ENCODE data around the gene GMCL1. TPM values are rescaled to one million over a fixed set of nuclear protein-coding genes. Genes with fewer than 3 reads are reported as not detected.

GMCL1 gene
- total and polyA plus RNA-seq, 9 of the 15 experiments (the other 6 are each of a cell fraction or from before 2014, with no cell fraction given): 7.0 to 27.3 (median 15.4) TPM

- no peak for TF ChIP-seq CBX1 (IDR thresholded peaks at IDR 0.05; ENCODE audit: low read depth)
- peak; percentile 99 for TF ChIP-seq TCF3 (CRISPR knock-in tag; IDR thresholded peaks at IDR 0.05)
- TF ChIP-seq CCAR2 (IDR thresholded peaks at IDR 0.05; ENCODE audit: low read depth, low read length): no peak
- peak; percentile 96 for TF ChIP-seq CREB3 (tag; conservative IDR thresholded peaks at IDR 0.05; ENCODE audit: low read depth)
- peak; percentile 59 for TF ChIP-seq GABPA (tag; conservative IDR thresholded peaks at IDR 0.05; ENCODE audit: low read depth)
- TF ChIP-seq FOXJ3 (CRISPR knock-in tag; IDR thresholded peaks at IDR 0.05): no peak
- TF ChIP-seq ATF4 (CRISPR knock-in tag; IDR thresholded peaks at IDR 0.05): peak; percentile 63; the same call in 1 of the 2 replicates
- peak; percentile 91 for TF ChIP-seq TEAD2 (tag; IDR thresholded peaks at IDR 0.05)
- peak; percentile 50; the same call in 1 of the 2 replicates for TF ChIP-seq ZNF609 (CRISPR knock-in tag; IDR thresholded peaks at IDR 0.05; ENCODE audit: borderline replicate concordance)
- TF ChIP-seq CC2D1A (IDR thresholded peaks at IDR 0.05): peak; percentile 99
- TF ChIP-seq KLF1 (tag; IDR thresholded peaks at IDR 0.05): peak; percentile 99
- TF ChIP-seq RFX1 (IDR thresholded peaks at IDR 0.05): peak; percentile 75
- no peak; the same call in 1 of the 2 replicates for TF ChIP-seq MYBL2 (IDR thresholded peaks at IDR 0.05; ENCODE audit: low read depth)
- no peak for TF ChIP-seq MYBL2 (CRISPR knock-in tag; IDR thresholded peaks at IDR 0.05; ENCODE audit: borderline replicate concordance)
- TF ChIP-seq SAFB (IDR thresholded peaks at IDR 0.05; ENCODE audit: borderline replicate concordance, low read depth, low read length): no peak
- TF ChIP-seq ARHGAP35 (IDR thresholded peaks at IDR 0.05; ENCODE audit: partially characterized antibody): no peak
- no peak for TF ChIP-seq TFE3 (CRISPR knock-in tag; IDR thresholded peaks at IDR 0.05)
Measured at GRCh38 chr2:69798909-69799526, 30.4 kb upstream of the GMCL1 start (continued).
